ENCODE results near the gene PCDH9. TPM values are rescaled to one million over a fixed set of nuclear protein-coding genes. Genes with fewer than 3 reads are reported as not detected.

Gene PCDH9
- total RNA-seq, 2 donors from 2014 or later = 0.95 to 1.8 TPM

GRCh38 chr13:66790861-66791260 lies 439.3 kb downstream of the PCDH9 start:
- WGBS, 2 experiments (ENCODE audit: insufficient coverage in 1 of 2, insufficient read length in 1 of 2) = 90% methylated on average over 2 of the region's 2 CpGs; no CpG with 5 or more reads in 1 of the 2 experiments
- Mint-ChIP-seq H3K4me3 (no peak overlapping the region), H3K4me1 (no peaks in the 10 kb centered on the region), H3K9me3 (no peaks in the 10 kb centered on the region), H3K27me3 (ENCODE audit: insufficient read depth) (no peaks in the 10 kb centered on the region), H3K27ac (no peak overlapping the region), H3K36me3 (ENCODE audit: low read depth) (no peaks in the 10 kb centered on the region)
- no peaks in the 10 kb centered on the region for H3K36me3 ChIP-seq (ENCODE audit: control insufficient read depth, insufficient read depth, low read length)
- no peak overlapping the region for H3K4me3 ChIP-seq (ENCODE audit: low read length)
- H3K4me1 ChIP-seq (ENCODE audit: control insufficient read depth, insufficient read depth, low read length) = no peaks in the 10 kb centered on the region
- TF ChIP-seq, protein P1, sequence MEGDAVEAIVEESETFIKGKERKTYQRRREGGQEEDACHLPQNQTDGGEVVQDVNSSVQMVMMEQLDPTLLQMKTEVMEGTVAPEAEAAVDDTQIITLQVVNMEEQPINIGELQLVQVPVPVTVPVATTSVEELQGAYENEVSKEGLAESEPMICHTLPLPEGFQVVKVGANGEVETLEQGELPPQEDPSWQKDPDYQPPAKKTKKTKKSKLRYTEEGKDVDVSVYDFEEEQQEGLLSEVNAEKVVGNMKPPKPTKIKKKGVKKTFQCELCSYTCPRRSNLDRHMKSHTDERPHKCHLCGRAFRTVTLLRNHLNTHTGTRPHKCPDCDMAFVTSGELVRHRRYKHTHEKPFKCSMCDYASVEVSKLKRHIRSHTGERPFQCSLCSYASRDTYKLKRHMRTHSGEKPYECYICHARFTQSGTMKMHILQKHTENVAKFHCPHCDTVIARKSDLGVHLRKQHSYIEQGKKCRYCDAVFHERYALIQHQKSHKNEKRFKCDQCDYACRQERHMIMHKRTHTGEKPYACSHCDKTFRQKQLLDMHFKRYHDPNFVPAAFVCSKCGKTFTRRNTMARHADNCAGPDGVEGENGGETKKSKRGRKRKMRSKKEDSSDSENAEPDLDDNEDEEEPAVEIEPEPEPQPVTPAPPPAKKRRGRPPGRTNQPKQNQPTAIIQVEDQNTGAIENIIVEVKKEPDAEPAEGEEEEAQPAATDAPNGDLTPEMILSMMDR (conservative IDR thresholded peaks at IDR 0.05) = no peak
- H3K27me3 ChIP-seq (ENCODE audit: control insufficient read depth, insufficient read depth, low read length, poor library complexity, severe bottlenecking) = no peaks in the 10 kb centered on the region
- H3K27ac ChIP-seq (ENCODE audit: low read depth, low read length) = no peak overlapping the region
- H3K9me3 ChIP-seq (ENCODE audit: control insufficient read depth, low read length) = no peaks in the 10 kb centered on the region
- no peak for DNase-seq
- no peak overlapping the region for H3K9ac ChIP-seq (ENCODE audit: extremely low read depth, low read length, poor library complexity, severe bottlenecking)

DNA sequence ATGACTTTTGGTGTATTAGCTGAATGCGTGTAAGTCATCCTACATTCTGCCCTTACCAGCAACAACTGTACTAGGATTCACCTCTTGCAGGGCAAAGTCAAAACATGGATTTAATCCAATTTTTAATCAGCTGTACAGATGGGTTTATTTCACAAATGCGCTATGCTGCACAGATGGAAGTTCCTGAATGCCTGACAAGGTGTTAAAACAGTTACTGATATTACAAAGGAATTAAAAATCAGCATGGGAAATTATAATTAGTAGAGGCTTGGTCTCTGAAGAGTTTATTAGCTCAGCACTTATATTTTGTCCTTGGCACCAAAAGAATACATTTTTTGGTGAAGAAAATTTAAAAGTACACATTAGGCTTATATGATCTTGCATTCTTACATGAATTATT lies 448.9 kb downstream of the PCDH9 start:
- TF ChIP-seq, protein P1 (conservative IDR thresholded peaks at IDR 0.05) = no peak
- Histone ChIP-seq H3K4me3 (ENCODE audit: low read length) (no peak overlapping the region), H3K9me3 (ENCODE audit: control insufficient read depth, low read length) (no peaks in the 10 kb centered on the region), H3K4me1 (ENCODE audit: control insufficient read depth, insufficient read depth, low read length) (no peaks in the 10 kb centered on the region), H3K36me3 (ENCODE audit: control insufficient read depth, insufficient read depth, low read length) (no peaks in the 10 kb centered on the region), H3K9ac (ENCODE audit: extremely low read depth, low read length, poor library complexity, severe bottlenecking) (no peak overlapping the region), H3K27ac (ENCODE audit: low read depth, low read length) (no peak overlapping the region), H3K27me3 (ENCODE audit: control insufficient read depth, insufficient read depth, low read length, poor library complexity, severe bottlenecking) (no peaks in the 10 kb centered on the region)
- Mint-ChIP-seq H3K9me3 (no peaks in the 10 kb centered on the region), H3K4me3 (no peak overlapping the region), H3K36me3 (ENCODE audit: low read depth) (no peaks in the 10 kb centered on the region), H3K4me1 (no peaks in the 10 kb centered on the region), H3K27me3 (ENCODE audit: insufficient read depth) (no peaks in the 10 kb centered on the region), H3K27ac (no peak overlapping the region)
- WGBS, 2 experiments (ENCODE audit: insufficient coverage in 1 of 2, insufficient read length in 1 of 2) = 93 to 100% methylated on average over 2 of the region's 2 CpGs
- DNase-seq = no peak

- no peaks in the 10 kb centered on the region for H3K9me3 ChIP-seq (ENCODE audit: control insufficient read depth, low read length)
- DNase-seq = no peak
- 88 to 92% methylated on average over 2 of the region's 3 CpGs for WGBS, 2 experiments (ENCODE audit: insufficient coverage in 1 of 2, insufficient read length in 1 of 2)
- Mint-ChIP-seq H3K27me3 (ENCODE audit: insufficient read depth) (no peaks in the 10 kb centered on the region), H3K4me3 (no peak overlapping the region), H3K27ac (no peak overlapping the region), H3K36me3 (ENCODE audit: low read depth) (no peaks in the 10 kb centered on the region), H3K4me1 (no peaks in the 10 kb centered on the region), H3K9me3 (no peaks in the 10 kb centered on the region)
- no peak overlapping the region for H3K27ac ChIP-seq (ENCODE audit: low read depth, low read length)
- H3K4me3 ChIP-seq (ENCODE audit: low read length) = no peak overlapping the region
- no peak overlapping the region for H3K9ac ChIP-seq (ENCODE audit: extremely low read depth, low read length, poor library complexity, severe bottlenecking)
- no peaks in the 10 kb centered on the region for H3K27me3 ChIP-seq (ENCODE audit: control insufficient read depth, insufficient read depth, low read length, poor library complexity, severe bottlenecking)
- no peaks in the 10 kb centered on the region for H3K4me1 ChIP-seq (ENCODE audit: control insufficient read depth, insufficient read depth, low read length)
- H3K36me3 ChIP-seq (ENCODE audit: control insufficient read depth, insufficient read depth, low read length) = no peaks in the 10 kb centered on the region
- TF ChIP-seq, protein P1 (conservative IDR thresholded peaks at IDR 0.05) = no peak
Observed at GRCh38 chr13:66780814-66781213, 449.3 kb downstream of the PCDH9 start.
